Body of pancreas (tissue), 4 donors: ENCODE data around the gene CFHR2. TPM values are rescaled to one million over a fixed set of nuclear protein-coding genes. Genes with fewer than 3 reads are reported as not detected.
"Not testable (repeated sequence)": the region's sequence is repeated elsewhere in the genome, so short reads cannot be mapped to it uniquely, and the experiment has no call there.

Experiments used
- ATAC-seq: fragments of 150-250 bp; one replicate; pipeline ENCODE4 v1.9.1; 2016
- DNase-seq, 4 donors: peaks; one replicate each; pipeline ENCODE4 v3.0.0-alpha.2; 2019
- H3K27ac ChIP-seq, 4 donors: fragments of 200-600 bp; sonication (generic); 1 replicate in 3 of 4; 2 replicates in 1 of 4; pipeline versions ENCODE4 v1.5.1 to v1.6.1; 2016 to 2019; ENCODE audit warnings: mild to moderate bottlenecking in 1 of 4, mixed read lengths in 1 of 4, moderate library complexity in 1 of 4
- H3K27me3 ChIP-seq, 2 donors: fragments of 200-600 bp; sonication (generic); one replicate each; pipeline ENCODE4 v1.6.0; 2016; ENCODE audit warnings: mild to moderate bottlenecking in 1 of 2
- H3K36me3 ChIP-seq, 2 donors: fragments of 200-600 bp; sonication (generic); replicated peaks in 1 of 2; 2 replicates each; pipeline ENCODE4 v1.5.1; 2016; ENCODE audit warnings: low read depth in 2 of 2; ENCODE audit not compliant: insufficient read depth in 1 of 2
- H3K4me1 ChIP-seq: fragments of 200-600 bp; sonication (generic); one replicate; pipeline ENCODE4 v1.6.0; 2016
- H3K4me3 ChIP-seq, 2 donors: fragments of 200-600 bp; sonication (generic); 1 replicate in 1 of 2; 2 replicates in 1 of 2; pipeline ENCODE4 v1.5.1; 2016 to 2019
- H3K9me3 ChIP-seq, 3 donors: fragments of 200-600 bp; sonication (generic); 1 replicate in 2 of 3; 2 replicates in 1 of 3; pipeline ENCODE4 v1.5.1; 2016
- CTCF ChIP-seq, 7 experiments: fragments of 450-650 bp in 4 of 7; fragments of 200-600 bp in 3 of 7; sonication (generic) in 3 of 7; IDR thresholded peaks; one replicate each; pipeline ENCODE4 v1.5.1; 2016 to 2019; ENCODE audit warnings: antibody characterized with exemption in 7 of 7
- POLR2A ChIP-seq, 3 donors: fragments of 450-650 bp; IDR thresholded peaks; one replicate each; pipeline ENCODE4 v1.6.1; 2016; ENCODE audit warnings: antibody characterized with exemption in 3 of 3, mild to moderate bottlenecking in 2 of 3
- WGBS, 2 donors: methylation state at CpG; one replicate each; pipeline ENCODE4 v1.1.5; 2017; 5-methylcytosine and 5-hydroxymethylcytosine counted together
- intact Hi-C: fragments of 100-400 bp; cut with DNase I; formaldehyde crosslinking; loops from one replicate; pipeline ENCODE4 v1.15.1; 2023
- total RNA-seq, 2 donors: library from RNA; depleted of rRNA; stranded (reverse); fragments of >200 nt; gene quantifications; one replicate each; pipeline ENCODE4 v1.1.0, GENCODE V29; 2016

The CFHR2 gene
- total RNA-seq, 2 donors from 2014 or later: not detected

DNA sequence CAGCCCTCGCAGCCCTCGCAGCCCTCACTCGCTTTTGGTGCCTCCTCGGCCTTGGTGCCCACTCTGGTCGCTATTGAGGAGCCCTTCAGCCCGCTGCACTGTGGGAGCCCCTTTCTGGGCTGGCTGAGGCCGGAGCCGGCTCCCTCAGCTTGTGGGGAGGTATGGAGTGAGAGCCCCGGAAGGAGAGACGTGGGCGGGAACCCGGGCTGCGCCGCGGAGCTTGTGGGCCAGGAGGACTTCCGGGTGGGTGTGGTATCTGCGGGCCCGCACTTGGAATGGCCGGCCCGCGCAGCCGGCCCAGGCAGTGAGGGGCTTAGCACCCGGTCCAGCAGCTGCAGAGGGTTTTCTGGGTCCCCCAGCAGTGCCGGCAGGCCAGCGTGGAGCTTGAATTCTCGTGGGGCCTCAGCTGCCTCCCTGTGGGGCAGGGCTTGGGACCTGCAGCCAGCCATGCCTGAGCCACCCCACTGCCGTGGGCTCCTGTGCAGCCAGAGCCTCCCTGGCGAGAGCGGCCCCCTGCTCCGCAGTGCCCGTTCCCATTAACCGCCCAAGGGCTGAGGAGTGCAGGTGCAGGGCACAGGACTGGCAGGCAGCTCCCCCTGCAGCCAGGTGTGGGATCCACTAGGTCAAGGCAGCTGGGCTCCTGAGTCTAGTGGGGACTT lies 9.9 kb upstream of the CFHR2 start:
- no peaks in the 10 kb centered on the region for H3K36me3 ChIP-seq
- DNase-seq (no peak), ATAC-seq (no peak)
- intact Hi-C loops: no loop called here
- no peaks in the 10 kb centered on the region for H3K27me3 ChIP-seq
- H3K4me1 ChIP-seq: no peaks in the 10 kb centered on the region
- no peak overlapping the region for H3K4me3 ChIP-seq
- 84 to 85% methylated on average over 12 to 32 of the region's 32 CpGs for WGBS, 2 donors
- H3K9me3 ChIP-seq: no peaks in the 10 kb centered on the region
- TF ChIP-seq CTCF (IDR thresholded peaks at IDR 0.05) (no peak), POLR2A (IDR thresholded peaks at IDR 0.05) (no peak)
- H3K27ac ChIP-seq: no peak overlapping the region

DNA sequence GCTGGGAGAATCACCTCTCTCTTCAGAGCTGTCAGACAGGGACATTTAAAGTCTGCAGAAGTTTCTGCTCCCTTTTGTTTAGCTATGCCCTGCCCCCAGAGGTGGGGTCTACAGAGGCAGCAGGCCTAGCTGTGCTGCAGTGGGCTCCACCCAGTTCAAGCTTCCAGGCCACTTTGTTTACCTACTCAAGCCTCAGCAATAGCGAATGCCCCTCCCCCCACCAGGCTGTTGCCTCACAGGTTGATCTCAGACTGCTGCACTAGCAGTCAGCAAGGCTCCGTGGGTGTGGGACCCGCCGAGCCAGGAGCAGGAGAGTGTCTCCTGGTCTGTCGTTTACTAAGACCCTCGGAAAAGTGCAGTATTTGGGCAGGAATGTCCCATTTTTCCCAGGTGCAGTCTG lies 2.1 kb upstream of the CFHR2 start:
- H3K4me1 ChIP-seq, ATAC-seq, H3K27me3 ChIP-seq, H3K9me3 ChIP-seq, H3K4me3 ChIP-seq, H3K36me3 ChIP-seq, intact Hi-C loops, H3K27ac ChIP-seq: not testable (repeated sequence)
- DNase-seq: peak in 1 of 4 donors; percentile 5
- 45 to 55% methylated on average over 4 to 6 of the region's 6 CpGs for WGBS, 2 donors

- Histone ChIP-seq H3K4me1 (no peaks in the 10 kb centered on the region), H3K27me3 (no peaks in the 10 kb centered on the region), H3K4me3 (no peak overlapping the region), H3K27ac (no peak overlapping the region), H3K36me3 (no peaks in the 10 kb centered on the region), H3K9me3 (no peaks in the 10 kb centered on the region)
- intact Hi-C loops: no loop called here
- no peak for DNase-seq
- no peak for ATAC-seq
- WGBS, 2 donors: 46 to 47% methylated on average over 2 of the region's 2 CpGs
- TF ChIP-seq POLR2A (IDR thresholded peaks at IDR 0.05) (no peak), CTCF (IDR thresholded peaks at IDR 0.05) (no peak)
These were observed 8.3 kb downstream of the CFHR2 start for GRCh38 chr1:196951711-196952394.

DNA sequence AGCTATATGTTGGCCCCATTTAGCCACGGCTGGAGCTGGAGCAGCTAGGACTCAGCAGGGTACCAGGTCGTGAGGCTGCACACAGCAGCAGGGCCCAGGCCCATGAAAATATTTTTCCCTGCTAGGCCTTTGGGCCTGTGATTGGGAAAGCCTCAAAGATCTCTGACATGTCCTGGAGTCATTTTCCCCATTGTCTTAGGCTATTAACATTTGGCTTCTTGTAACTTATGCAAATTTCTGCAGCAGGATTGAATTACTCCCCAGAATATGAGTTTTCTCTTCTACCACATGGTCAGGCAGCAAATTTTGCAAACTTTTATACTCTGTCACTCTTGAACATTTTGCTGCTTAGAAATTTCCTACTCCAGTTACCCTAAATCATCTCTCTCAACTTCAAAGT lies 11.2 kb downstream of the CFHR2 start:
- H3K36me3 ChIP-seq: no peaks in the 10 kb centered on the region
- ATAC-seq (no peak), DNase-seq (no peak)
- H3K9me3 ChIP-seq: no peaks in the 10 kb centered on the region
- intact Hi-C loops: no loop called here
- TF ChIP-seq POLR2A (IDR thresholded peaks at IDR 0.05) (no peak), CTCF (IDR thresholded peaks at IDR 0.05) (no peak)
- no peak overlapping the region for H3K4me3 ChIP-seq
- WGBS, 2 donors: 26 to 49% methylated on average over 2 of the region's 2 CpGs
- H3K27me3 ChIP-seq: no peaks in the 10 kb centered on the region
- H3K27ac ChIP-seq: no peak overlapping the region
- no peaks in the 10 kb centered on the region for H3K4me1 ChIP-seq

- H3K4me3 ChIP-seq: no peak overlapping the region
- H3K27ac ChIP-seq: no peak overlapping the region
- no peaks in the 10 kb centered on the region for H3K9me3 ChIP-seq
- intact Hi-C loops: no loop called here
- H3K4me1 ChIP-seq: no peaks in the 10 kb centered on the region
- H3K36me3 ChIP-seq: no peaks in the 10 kb centered on the region
- WGBS, 2 donors: 81 to 82% methylated on average over 1 of the region's 1 CpG
- no peaks in the 10 kb centered on the region for H3K27me3 ChIP-seq
- ATAC-seq (no peak), DNase-seq (no peak)
- TF ChIP-seq POLR2A (IDR thresholded peaks at IDR 0.05) (no peak), CTCF (IDR thresholded peaks at IDR 0.05) (no peak)
These were observed 12.4 kb downstream of the CFHR2 start for GRCh38 chr1:196955926-196956325.
